Measurements from ENCODE around the gene CASP2.

Gene CASP2

DNA sequence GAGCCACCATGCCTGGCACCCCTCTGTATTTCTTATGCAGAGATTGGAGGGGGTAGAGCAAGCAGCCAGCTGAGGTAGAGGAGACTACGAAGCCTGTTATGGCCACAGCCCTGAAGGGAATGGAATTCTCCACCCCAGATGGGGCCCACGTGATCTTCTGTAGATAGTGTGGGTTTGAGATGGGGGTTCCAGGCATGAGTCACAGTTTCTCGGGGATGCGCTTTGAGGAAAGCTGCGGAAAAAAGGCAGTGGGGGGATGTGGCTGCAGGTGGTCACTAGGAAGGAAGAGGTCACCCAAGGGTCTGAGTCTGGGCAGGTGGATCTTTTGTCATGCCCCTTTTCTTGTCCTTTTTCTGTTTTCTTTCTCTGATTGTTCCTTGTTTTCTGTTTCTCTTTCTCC lies 62.9 kb downstream of the CASP2 start:
- DNase-seq (ENCODE audit: low read depth): no peak
- TF ChIP-seq, protein P1, sequence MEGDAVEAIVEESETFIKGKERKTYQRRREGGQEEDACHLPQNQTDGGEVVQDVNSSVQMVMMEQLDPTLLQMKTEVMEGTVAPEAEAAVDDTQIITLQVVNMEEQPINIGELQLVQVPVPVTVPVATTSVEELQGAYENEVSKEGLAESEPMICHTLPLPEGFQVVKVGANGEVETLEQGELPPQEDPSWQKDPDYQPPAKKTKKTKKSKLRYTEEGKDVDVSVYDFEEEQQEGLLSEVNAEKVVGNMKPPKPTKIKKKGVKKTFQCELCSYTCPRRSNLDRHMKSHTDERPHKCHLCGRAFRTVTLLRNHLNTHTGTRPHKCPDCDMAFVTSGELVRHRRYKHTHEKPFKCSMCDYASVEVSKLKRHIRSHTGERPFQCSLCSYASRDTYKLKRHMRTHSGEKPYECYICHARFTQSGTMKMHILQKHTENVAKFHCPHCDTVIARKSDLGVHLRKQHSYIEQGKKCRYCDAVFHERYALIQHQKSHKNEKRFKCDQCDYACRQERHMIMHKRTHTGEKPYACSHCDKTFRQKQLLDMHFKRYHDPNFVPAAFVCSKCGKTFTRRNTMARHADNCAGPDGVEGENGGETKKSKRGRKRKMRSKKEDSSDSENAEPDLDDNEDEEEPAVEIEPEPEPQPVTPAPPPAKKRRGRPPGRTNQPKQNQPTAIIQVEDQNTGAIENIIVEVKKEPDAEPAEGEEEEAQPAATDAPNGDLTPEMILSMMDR (IDR thresholded peaks at IDR 0.05; ENCODE audit: control insufficient read depth, extremely low read depth, insufficient read depth): no peak
- no peak overlapping the region for H3K4me3 ChIP-seq (ENCODE audit: low read depth, low read length)

DNA sequence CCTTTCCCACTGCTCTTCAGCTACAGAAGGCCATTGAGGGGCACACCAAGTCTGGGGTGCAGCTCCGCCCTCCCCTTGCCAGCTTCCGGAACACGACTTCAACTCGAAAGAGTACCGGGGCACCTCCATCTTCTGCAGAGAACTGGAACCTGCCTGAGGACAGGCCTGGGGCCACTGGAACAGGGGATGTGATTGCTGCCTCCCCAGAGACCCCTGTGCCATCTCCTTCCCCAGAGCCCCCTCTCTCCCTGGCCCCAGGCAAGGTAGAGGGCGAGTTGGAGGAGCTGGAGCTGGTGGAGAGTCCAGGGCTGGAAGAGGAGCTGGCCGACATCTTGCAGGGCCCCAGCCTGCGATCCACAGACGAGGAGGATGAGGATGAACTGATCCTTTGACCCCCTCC lies 63.4 kb downstream of the CASP2 start:
- no peak overlapping the region for H3K4me3 ChIP-seq (ENCODE audit: low read depth, low read length)
- TF ChIP-seq, protein P1 (IDR thresholded peaks at IDR 0.05; ENCODE audit: control insufficient read depth, extremely low read depth, insufficient read depth): no peak
- no peak for DNase-seq (ENCODE audit: low read depth)

DNA sequence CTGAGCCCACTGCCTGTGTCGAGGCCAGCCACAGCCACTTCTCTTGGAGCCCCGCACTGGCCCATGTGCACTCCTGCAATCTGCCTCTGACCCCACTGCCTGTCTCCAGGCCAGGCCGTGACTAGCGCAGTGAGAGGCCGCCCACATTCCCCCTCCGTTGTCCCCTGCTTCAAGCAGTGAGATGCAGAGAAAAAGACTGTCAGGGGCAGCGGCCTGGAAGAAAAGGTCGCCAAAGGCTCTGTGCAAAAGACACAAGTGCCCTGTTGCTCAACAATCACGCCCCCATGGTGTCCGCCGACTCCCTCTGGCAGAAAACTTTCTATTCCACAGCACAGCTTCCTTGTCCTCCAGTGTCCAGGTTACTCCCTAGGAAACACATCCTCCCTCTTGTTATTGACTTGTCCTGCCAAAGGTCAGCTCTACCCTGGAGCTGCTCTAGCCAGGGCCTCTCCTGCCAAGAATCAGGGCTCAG lies 64.4 kb downstream of the CASP2 start:
- TF ChIP-seq, protein P1 (IDR thresholded peaks at IDR 0.05; ENCODE audit: control insufficient read depth, extremely low read depth, insufficient read depth): no peak

DNA sequence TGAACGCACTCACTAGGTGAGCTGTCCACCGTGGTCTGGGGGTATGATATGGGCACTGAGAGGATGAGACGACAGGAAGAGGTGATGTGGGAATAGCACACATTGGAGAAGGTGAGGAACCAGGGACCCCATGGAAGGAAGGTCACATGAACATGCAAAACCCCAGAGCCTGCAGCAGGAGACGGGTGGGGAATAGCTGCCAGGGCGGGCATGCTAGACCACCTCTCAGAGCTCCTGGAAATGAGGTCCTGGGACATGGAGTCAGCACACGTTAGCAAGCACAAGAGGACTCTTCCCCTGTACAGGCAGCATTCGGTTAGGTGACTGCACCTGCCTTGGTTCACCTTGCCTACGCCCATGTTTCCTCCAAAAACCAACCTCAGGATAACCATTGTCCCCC lies 66.2 kb downstream of the CASP2 start:
- no peak for DNase-seq (ENCODE audit: low read depth)
- TF ChIP-seq, protein P1 (IDR thresholded peaks at IDR 0.05; ENCODE audit: control insufficient read depth, extremely low read depth, insufficient read depth): no peak
- H3K4me3 ChIP-seq (ENCODE audit: low read depth, low read length): no peak overlapping the region

More for the DNA sequence above, 64.4 kb downstream of the CASP2 start:
- no peak for DNase-seq (ENCODE audit: low read depth)
- H3K4me3 ChIP-seq (ENCODE audit: low read depth, low read length): no peak overlapping the region

DNA sequence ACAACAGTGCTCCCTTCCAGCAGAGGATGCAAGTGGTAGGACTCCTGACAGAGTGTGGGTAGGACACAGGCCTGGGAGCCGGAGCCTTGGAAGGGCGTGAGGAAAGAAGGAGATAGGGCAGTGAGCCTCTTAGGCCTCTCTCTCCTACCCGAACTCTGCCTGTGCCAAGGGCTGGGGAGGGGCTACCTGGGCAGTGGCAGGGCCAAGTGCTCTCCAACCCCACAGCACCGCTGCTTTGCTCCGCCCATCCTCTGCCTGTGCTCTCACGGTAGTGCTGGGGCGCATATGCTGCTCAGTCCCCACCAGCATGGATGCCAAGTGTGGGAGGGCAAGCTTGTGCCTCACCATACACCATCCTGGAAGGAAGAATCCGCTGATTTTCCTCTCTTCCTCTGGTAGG lies 66.8 kb downstream of the CASP2 start:
- no peak overlapping the region for H3K4me3 ChIP-seq (ENCODE audit: low read depth, low read length)
- DNase-seq (ENCODE audit: low read depth): no peak
- TF ChIP-seq, protein P1 (IDR thresholded peaks at IDR 0.05; ENCODE audit: control insufficient read depth, extremely low read depth, insufficient read depth): no peak

DNA sequence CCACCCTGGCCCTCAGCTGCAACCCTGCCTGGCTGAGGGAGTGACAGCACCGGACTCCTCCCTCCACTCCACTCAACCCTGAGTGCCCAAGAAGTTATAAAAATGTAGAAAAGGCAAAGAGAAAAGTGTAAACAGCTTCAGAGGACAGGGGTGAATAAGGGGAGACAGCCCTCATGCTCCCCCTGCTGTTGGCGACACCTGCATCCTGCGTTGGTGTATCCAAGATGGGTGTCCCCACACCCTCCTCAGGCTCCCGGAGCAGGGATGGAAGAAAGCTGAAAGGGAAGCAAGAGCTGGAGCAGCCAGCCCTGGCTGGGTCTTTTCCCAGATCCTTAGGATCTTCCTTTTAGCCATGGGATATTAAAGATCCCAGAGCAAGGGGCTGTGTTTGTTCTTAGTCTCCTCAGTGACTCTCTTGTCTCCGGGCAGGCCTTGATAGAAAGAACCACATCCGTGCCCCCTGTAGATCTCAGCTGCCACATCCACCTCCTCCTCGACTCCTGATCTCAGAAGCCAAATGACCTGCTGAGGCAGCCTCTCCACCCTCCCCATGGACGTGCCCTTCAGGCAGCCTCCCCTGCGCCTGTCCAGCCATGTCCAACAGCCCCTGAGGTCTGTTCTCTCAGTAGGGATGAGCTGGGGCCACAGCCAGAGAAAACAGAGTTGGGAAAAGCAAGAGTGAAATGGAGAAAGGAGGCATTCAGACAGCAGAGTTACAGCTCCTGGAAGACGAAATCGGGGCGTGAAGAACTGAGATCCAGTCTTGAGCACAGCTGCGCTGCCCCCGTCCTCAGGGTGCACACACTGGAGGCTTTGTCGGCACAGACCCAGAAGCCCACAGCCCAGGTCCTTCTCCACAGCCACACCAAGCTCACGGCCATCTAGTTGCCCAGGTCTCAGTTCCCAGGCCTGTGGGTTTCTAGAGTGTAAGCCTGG lies 67.6 kb downstream of the CASP2 start:
- DNase-seq (ENCODE audit: low read depth): no peak
- TF ChIP-seq, protein P1 (IDR thresholded peaks at IDR 0.05; ENCODE audit: control insufficient read depth, extremely low read depth, insufficient read depth): no peak
- no peak overlapping the region for H3K4me3 ChIP-seq (ENCODE audit: low read depth, low read length)
